LoVo (cell line): ENCODE data around the gene RASGRF2.

Experiments
- DNase-seq: peaks from one replicate; pipeline ENCODE4 v3.0.0-alpha.2; 2016; ENCODE audit warnings: low spot score

The RASGRF2 gene, protein sequence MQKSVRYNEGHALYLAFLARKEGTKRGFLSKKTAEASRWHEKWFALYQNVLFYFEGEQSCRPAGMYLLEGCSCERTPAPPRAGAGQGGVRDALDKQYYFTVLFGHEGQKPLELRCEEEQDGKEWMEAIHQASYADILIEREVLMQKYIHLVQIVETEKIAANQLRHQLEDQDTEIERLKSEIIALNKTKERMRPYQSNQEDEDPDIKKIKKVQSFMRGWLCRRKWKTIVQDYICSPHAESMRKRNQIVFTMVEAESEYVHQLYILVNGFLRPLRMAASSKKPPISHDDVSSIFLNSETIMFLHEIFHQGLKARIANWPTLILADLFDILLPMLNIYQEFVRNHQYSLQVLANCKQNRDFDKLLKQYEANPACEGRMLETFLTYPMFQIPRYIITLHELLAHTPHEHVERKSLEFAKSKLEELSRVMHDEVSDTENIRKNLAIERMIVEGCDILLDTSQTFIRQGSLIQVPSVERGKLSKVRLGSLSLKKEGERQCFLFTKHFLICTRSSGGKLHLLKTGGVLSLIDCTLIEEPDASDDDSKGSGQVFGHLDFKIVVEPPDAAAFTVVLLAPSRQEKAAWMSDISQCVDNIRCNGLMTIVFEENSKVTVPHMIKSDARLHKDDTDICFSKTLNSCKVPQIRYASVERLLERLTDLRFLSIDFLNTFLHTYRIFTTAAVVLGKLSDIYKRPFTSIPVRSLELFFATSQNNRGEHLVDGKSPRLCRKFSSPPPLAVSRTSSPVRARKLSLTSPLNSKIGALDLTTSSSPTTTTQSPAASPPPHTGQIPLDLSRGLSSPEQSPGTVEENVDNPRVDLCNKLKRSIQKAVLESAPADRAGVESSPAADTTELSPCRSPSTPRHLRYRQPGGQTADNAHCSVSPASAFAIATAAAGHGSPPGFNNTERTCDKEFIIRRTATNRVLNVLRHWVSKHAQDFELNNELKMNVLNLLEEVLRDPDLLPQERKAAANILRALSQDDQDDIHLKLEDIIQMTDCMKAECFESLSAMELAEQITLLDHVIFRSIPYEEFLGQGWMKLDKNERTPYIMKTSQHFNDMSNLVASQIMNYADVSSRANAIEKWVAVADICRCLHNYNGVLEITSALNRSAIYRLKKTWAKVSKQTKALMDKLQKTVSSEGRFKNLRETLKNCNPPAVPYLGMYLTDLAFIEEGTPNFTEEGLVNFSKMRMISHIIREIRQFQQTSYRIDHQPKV (N-terminal part only)

DNA sequence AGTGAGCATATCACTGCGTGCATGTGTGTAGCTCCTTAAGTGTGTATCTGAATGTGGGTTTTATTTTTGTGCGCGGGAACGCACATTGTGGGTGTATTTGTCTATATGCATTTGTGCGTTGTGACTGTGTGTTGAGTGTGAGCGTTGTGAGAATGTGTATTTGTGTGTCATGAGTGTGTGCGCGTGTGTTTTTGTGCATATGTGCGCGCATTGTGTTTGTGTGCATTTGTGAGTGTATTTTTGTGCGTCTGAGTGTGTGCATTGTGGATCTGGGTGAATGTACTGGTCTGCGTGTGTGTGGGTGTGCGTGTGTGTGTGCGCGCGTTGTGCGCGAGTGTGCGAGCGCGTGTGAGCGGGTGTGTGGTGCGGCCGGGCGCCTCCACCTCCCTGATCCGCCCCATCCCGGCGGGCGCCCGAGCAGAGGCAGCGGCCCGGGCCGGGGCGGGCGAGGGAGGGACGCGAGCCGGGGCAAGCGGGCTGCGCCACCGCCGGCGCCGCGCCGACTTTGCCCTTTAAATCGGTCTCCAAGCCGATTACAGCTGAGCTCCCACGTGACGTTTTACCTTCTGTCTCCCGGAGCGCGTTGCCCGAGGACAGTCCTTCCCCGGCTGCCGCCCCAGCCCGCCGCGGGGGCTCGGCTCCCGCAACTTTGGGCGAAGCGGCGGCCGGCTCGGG, at the start of gene RASGRF2:
Gene RASGRF2 (plus strand): TSS at position 596 of the 675 bp plus-strand sequence. CDS start 376 bp downstream, outside the sequence.
- peak; percentile 75 for DNase-seq

DNA sequence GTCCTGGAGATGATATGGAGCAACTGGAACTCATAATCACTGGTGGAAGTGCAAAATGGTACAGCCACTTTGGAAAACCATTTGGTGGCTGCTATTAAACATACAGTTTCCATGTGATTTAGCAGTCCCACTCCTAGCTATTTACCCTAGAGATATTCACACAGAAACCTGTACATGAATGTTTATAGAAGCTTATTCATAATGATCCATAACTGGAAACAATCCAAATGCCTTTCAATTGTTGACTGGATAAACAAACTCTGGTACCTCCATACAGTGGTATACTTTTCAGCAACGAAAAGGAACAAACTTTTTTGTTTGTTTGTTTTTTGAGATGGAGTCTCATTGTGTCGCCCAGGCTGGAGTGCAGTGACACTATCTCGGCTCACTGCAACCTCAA, 47.7 kb upstream of the RASGRF2 start:
- no peak for DNase-seq

DNA sequence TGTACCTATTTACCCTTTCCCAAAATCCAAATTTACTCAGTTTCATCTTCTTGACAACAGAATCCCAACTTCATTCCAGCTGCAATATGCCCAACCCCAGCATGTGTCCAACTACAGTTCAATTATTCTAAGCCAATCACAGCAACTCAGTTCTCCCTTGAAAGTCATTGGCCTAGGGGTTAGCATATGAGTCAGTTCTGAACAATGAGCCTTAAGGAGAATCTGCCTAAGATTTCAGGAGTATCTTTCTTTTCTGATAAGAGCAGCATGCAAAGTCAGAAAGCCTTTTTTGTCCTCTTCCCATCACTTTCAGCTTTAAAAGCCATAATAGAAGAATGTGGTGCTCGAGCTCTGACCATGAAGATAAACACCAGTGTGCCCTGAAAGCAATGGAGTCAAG, 44.4 kb upstream of the RASGRF2 start:
- DNase-seq, result no peak

DNA sequence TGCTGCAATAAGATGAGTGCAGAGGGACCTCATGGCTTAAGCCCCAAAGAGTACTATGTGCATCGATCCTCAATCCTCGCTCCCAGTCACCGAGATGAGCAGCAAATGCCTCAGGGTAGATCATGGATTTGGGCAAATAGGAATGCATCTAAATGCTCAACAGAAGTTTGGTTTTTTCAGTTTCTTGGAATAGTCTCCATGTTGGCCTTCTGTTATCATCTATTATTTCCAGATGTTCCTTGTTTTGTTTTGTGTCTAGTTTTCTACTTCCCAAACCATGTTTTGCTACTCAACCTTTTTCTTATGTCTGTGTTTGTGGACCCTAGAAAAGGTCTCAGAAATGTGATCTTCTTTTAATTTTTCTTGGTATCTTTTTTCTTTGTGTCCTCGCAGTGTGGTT, 43.5 kb upstream of the RASGRF2 start:
- DNase-seq, result no peak

DNA sequence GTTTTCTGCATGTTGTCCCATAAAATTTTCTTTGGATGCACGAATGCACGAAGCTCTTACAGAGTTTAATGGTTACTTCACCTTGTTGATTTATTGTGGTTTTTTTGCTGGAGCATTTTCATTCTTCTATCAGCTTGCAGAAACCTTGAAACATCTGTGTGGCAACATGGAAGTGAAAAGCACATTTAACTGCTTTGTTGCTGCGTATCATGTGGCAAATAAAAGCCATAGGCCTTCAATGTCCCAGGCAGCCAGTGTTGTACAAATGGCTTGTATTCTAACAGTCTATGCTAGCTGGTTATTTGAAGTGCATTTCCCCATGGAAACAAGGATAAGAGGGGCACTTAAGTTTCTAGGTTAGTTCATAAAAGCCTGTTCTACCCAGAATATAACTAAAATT, 42.5 kb upstream of the RASGRF2 start:
- DNase-seq, result no peak

DNA sequence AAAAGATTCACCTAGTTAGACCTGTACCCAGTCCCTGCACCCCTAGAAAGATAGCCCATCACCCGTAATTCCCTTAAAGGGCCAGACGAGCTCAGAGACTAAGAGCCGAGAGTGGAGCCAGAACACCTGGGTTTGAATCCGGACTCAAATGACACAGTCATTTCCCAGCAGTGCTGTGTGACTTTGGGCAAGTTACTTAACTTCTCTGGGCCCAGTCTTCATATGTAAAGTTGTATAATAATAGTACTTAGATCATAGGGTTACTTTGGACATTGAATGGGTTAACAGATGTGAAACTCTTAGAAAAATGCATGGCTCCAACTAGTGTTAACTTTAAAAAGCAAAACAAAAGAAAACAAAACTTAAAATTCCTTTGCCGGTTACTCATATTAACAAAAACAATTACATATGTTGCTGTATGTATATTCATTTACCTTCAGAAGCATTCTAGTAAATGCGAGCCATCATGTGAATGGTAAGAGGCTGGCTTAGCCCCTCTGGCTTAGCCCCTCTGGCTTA, 40.4 kb upstream of the RASGRF2 start:
- DNase-seq, result no peak

DNA sequence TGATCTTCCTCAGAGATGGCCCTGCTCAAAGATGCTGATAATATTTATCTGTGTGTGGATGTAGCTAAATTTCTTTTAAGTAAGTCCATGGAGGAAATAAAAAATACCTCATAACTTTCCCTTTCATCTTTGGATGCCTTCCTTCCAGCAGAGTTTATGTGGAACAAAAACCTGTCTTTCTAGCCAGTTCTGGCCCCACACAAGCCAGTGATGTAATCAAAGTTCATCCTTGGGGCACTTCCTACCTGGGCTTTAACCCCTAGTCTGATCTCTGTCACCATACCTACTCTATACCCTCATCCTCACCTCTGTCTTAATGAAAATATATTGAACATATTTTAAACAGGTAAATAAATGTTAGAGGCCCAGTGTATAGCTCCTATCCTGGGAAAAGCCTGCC, 39.8 kb upstream of the RASGRF2 start:
- no peak for DNase-seq

DNA sequence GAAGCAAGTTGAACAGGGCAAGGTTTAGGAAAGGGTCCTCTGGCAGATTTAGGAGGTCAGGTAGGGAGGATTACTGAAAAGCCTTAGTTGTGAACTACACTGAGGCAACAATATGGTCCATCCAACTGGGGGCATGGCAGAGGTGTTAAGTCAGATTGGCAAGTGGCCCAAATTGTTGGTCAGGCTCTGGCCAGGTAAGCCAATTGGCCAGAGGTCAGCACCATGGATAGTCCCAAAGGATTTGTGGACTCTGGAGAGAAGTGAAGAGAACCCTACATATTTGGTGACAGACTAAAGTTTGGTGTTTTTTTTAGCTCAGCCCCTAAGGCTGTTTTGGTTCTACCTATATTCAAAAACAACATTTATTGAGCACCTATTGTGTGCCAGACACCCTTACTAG, 39.1 kb upstream of the RASGRF2 start:
- DNase-seq, result no peak

DNA sequence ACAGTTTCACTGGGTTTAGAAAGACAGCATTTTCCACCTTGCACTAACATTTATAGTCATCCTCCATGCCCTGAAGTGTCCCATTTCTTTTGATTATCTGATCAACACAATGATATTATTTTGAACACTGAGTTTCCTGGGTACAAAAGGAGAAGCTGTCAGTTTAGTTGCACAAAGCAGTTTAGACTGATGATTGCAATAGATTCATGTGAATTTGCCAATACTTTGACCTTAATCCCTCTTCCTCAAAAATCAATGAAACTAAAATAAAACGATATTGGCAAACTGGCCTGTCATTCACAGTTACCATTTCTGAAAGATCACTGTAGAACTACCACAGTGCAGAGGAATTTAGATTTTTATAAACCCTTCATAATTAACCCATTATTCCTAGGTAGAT, 34.2 kb upstream of the RASGRF2 start:
- no peak for DNase-seq

DNA sequence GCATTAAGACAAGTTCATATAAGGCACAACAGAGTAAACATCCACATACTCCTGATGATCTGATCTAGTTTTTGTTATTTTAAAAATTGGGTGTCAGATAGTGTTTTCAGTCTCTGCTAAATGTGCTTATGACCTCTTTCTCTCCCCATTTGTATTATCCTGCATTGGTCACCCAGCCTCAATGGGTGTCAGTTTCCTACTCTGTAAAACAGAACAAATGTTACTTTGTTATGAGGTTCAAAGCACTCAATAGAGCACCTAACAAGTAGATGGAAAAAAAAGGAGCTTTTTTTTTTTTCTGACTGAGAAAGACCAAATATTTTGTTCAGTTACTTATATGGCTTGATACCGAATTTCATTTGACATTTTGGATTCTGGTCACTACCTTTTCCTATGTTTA, 33.6 kb upstream of the RASGRF2 start:
- no peak for DNase-seq

DNA sequence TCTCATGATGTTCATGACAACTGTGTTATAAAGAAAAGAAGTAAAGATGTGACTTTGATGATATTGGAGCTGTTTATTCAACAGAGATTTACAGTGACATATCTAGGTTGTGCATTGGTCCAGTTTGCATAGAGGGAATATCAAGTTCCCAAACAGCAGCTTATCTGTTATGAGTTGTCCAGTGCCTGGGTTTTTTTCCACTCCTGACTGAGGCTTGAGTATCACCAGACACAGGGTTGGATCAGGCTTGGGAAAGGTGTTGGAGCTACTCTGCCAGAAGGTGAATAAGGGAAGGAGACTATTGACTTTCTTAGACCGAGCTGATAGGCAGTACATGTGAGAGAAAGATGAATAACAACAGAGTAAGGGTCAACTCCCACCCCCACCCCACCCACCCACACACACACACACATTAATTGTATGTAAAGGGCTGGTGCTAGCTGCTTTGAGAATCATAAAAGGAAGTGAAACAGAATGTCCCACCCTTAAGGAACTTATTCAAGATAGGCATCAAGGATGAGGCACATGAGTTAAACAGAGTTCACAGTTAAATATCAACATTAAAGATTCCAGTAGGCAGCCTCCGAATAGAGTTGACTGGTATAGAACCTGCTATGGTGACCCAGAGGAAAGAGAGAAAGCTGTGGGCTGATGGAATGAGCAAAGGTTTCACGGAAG, 33.0 kb upstream of the RASGRF2 start:
- no peak for DNase-seq

DNA sequence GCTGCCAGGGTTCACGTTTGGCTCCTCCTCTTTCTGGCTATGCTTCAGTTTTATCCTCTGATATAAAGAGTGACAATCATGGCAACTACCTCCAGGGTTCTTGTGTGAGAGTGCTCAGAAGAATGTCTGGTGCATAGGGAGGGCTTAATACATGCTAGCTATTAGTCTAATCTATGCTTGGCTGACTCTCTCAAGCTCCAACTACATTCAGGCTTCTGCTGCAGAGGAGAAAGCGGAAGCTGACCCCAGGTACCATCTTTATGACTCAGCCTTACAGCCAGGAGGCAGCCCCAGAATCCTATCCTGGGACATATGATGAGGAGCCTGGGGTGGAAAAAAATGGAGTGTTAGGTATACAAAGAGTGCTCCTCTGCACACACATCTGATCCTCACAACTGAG, 32.1 kb upstream of the RASGRF2 start:
- no peak for DNase-seq

DNA sequence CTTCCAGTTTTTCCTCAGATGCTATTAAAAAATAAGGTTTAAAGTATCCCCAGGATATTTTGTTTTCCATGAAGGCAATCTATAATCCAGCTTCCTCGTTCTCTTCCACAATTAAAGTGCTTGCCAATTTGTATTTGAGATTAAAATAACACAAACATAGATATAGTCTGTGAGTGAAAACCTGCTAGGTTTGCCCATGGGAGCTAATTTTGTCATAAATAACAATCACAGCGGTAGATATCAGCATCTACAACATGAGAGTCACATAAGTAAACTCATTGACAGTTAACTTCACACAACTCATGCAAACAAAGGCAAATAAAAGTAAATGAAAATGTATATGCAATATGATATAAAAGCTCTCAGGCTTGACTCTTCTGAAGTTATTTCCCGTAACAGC, 29.2 kb upstream of the RASGRF2 start:
- DNase-seq, result no peak

DNA sequence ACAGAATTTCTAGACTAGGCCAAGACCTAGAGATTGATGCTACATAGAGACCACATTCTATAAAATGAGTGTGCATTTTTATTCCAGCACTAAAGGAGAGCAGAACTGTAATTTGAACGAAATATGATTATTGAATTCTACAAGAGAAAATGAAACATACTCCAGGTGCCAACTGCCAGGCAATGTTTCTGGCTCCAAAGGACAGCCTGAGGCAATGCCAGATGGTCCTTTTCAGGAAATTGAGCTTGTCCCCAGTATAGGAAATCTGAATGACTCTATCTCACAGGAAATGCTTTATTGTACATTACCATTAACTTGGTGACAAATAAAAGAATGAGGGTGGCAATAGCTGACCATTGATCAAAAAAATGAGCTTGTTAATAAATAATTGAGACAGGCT, 28.8 kb upstream of the RASGRF2 start:
- no peak for DNase-seq

DNA sequence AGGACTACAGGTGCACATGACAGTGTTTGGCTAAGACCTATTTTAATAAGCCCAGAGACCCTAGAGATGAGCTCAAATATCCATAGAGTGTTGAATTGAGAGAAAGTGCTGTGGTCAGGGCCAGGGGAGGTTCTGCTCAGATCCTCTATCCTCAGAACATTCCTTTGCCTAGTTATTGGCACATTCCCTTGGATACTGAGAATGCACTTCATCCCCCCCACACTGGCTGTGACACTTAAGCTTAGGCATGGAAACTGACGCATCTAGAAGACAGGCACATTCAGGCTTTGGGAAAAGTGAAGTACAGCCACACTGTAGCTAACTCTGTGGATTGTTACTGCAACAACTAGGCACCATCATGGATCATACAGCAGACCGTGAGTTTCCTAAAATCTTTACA, 27.1 kb upstream of the RASGRF2 start:
- DNase-seq, result no peak

DNA sequence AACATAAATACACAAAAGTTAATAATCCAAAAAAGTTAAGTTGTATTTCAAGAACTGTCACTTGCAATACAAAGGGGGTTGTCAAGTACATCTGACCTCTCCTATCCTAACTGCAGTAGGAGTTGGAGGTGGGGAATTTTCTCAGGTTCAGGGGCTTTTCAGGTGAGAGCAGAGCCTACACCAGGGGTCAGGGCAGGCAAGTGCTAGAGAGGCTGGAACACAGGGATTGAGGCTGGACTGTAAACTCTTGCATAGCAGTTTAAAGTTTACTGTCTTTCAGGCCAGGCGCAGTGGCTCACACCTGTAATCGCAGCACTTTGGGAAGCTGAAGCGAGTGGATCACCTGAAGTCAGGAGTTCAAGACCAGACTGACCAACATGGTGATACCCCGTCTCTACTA, 25.4 kb upstream of the RASGRF2 start:
- no peak for DNase-seq

DNA sequence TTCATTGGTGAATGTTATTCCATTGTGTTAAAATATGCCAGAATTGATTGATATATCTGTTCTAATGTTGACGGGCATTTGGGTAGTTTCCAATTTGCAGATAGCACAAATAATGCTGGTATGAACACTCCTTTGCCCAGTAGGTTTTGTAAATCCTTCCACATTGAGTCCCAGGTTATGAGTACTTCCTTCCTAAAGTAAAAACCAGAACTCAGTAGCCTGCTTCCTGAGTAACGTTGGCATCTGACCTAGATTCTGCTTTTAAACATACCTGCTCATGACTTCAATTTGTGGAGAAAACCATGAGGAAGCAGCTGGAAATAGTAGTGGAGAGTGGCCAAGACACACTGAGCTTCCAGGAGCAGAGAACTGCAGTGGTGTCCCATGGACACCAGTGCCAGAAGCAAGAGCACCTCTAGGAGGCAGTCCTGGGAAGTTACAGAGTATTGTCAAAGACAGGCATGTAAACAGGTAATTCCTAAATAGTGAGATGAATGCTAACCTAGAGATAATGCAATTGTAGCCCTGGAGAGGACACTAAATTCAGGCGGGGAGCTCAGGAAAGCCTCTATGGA, 24.3 kb upstream of the RASGRF2 start:
- no peak for DNase-seq

DNA sequence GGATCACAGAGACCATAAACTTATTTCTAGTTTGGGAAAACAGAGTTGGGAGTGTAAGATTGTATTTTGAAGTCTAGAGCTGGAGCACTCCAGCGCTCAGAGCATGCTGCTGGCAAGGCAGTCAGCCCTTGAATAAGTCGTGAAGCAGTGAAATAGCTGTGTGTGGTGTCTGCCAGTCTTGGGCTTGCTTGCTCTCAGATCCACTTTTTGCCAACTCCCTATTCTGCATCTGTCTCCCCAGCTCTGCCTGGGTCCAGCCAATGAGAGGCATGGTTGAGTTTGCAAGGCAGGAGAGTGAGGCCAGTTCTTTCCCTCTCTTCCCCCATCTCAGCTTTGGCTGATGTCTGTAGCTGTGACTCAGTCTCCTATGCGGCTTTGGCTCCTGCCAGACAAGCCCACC, 23.3 kb upstream of the RASGRF2 start:
- no peak for DNase-seq

DNA sequence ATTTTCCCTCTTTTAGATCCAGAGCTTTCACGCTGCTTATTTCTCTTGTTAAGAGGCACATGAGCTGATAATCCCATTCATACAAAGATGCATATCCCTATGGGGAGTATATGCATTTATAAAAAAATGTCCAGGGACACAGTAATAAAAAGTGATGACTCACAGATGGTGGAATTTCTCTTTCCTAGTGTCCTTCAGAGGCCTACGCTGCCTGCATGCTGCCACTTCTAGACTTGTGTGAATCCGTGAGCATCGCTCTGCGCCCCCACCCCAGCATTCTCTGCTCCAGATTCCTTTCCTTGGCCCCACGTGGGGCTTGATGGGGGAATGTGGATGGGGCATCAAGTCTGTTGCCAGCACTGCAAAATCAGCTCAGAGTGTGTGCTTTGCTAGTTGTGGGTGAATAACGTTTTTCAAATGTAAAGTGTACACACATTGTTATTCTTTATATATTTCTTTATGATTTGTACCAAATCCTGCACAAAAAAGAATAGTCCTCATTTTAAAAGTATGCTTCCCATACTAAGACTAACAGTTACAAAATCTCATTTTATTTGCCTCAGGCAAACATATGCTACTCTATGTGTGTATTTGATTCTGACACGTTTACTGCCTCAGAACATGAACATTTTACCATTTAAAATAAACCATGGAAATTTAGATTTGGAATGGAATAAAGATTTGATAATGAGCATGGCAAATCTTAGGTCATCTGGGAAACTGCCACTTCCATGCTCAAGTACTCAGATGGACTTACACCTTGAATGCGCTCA, 22.4 kb upstream of the RASGRF2 start:
- peak; percentile 66 for DNase-seq

DNA sequence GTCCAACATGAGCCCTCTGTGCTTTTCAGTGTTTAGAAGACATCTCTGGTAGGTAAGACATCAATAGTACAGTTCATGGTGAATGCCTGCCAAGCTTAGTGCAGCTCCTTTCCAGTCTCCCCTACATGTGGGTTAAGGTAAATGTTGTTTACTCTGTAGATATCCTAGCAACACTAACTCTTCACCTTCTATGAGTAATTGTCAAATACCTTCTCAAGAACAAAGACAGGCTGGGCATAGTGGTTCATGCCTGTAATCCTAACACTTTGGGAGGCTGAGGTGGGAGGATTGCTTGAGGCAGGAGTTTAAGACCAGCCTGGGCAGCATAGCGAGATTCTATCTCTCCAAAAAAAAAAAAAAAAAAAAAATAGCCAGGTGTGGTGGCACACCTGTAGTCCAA, 18.7 kb upstream of the RASGRF2 start:
- no peak for DNase-seq
